Astrocyte of the spinal cord (primary cell): ENCODE measurements around the gene BTF3.

Experiments
- DNase-seq: peaks from one replicate; pipeline ENCODE4 v3.0.0; 2011; ENCODE audit warnings: low read depth, low spot score
- H3K4me3 ChIP-seq: 2 replicates; pipeline ENCODE4 v1.5.1; 2011; ENCODE audit warnings: low read depth, mild to moderate bottlenecking, low read length, moderate library complexity
- in situ Hi-C: cut with HindIII; loops from 2 replicates; pipeline ENCODE4 v1.10.0; 2017; ENCODE audit warnings: low sequenced_read_pairs
- TF ChIP-seq, protein P1 (sequence below): IDR thresholded peaks from 2 replicates; pipeline ENCODE4 v1.5.1; 2012; ENCODE audit warnings: low read depth, mild to moderate bottlenecking, low read length, inconsistent platforms

Gene BTF3

DNA sequence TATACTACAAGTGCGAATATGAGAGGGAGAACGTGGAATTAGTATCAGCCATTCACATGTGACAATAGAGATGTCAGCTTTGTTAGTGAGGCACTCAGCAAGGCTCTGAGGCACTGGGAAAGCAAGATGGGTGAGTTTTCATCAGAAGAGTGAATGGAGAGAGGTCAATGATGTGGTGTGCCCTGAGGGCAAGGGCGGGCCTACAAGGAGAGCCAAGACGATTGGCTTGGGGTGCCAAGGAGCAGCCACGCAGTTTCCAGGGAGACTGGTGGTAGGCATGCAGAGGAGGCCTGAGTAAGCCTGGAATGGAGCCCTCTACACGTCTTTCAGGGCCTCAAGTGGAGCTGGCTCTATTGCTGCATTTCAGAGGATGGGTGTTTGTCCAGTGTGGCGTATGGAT, 24.7 kb downstream of the BTF3 start:
- in situ Hi-C loops = no loop called here
- H3K4me3 ChIP-seq = no peak overlapping the region
- TF ChIP-seq, protein P1, sequence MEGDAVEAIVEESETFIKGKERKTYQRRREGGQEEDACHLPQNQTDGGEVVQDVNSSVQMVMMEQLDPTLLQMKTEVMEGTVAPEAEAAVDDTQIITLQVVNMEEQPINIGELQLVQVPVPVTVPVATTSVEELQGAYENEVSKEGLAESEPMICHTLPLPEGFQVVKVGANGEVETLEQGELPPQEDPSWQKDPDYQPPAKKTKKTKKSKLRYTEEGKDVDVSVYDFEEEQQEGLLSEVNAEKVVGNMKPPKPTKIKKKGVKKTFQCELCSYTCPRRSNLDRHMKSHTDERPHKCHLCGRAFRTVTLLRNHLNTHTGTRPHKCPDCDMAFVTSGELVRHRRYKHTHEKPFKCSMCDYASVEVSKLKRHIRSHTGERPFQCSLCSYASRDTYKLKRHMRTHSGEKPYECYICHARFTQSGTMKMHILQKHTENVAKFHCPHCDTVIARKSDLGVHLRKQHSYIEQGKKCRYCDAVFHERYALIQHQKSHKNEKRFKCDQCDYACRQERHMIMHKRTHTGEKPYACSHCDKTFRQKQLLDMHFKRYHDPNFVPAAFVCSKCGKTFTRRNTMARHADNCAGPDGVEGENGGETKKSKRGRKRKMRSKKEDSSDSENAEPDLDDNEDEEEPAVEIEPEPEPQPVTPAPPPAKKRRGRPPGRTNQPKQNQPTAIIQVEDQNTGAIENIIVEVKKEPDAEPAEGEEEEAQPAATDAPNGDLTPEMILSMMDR = no peak
- DNase-seq = no peak

DNA sequence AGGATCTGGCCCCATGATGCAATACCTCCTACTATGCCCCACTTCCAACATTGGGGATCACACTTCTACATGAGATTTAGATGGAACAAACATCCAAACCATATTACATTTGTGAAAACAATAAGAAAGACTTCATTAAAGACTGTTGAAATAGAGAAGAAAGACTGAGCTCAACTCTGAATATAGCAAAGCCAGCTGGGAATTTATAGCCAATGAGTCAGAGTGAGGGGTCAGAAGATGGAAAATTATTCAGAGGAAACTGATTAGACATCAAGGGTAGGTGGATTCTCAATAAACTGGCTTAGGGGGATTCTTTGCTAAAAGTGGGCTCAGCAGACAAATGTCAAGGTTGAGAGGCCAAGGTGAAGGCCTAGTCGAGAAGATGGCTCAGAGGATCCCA, 25.6 kb downstream of the BTF3 start:
- in situ Hi-C loops = no loop called here
- no peak for DNase-seq
- TF ChIP-seq, protein P1 = no peak
- no peak overlapping the region for H3K4me3 ChIP-seq

DNA sequence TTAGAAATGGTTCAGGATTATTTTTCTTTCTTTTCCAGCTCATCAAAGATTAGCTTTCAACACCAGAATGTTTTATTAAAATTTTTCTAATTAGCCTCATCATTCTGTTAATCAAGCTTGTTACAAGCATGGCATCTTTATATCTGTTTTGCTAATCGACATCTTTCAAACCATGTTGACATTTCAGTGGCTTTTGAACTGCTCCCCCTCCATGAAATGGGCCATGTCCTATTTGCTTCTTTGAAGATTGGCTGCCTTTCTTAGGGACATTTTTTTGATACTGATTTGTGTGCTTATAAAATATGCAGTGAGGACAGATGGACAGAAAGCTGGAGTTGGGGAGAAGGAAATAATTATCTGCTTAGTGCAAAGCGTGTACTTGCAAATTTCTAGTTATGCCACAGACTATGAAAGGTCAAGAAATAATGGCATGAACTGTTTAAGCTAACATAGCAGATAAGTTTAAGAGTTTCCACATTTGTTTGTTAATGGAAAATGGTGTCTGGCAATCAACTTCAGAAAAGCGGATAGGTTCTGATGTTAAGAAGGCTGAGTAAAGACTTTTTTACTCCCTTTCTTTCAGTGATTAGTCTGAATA, 27.5 kb downstream of the BTF3 start:
- no peak for DNase-seq
- TF ChIP-seq, protein P1 = no peak
- no peak overlapping the region for H3K4me3 ChIP-seq
- in situ Hi-C loops = no loop called here

DNA sequence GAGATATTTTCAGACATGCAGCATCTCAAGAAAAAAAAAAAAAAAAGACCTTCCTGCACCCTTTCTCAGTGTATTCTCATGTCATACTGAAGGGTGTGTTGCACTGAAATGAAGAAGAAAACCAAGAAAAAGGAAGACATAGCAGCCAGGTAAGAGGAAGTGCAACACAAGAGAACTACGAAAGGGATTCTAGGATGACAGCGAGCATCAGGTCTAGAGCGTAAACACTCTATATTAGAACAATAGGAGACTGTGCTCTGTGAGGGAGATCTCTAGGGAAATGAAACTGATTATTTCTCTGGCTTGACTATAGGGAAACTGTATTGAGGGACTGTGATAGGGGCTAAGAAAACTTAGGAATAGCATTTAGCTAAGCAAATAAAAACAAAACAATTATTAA, 30.0 kb downstream of the BTF3 start:
- in situ Hi-C loops = no loop called here
- H3K4me3 ChIP-seq = no peak overlapping the region
- TF ChIP-seq, protein P1 = no peak
- DNase-seq = no peak

DNA sequence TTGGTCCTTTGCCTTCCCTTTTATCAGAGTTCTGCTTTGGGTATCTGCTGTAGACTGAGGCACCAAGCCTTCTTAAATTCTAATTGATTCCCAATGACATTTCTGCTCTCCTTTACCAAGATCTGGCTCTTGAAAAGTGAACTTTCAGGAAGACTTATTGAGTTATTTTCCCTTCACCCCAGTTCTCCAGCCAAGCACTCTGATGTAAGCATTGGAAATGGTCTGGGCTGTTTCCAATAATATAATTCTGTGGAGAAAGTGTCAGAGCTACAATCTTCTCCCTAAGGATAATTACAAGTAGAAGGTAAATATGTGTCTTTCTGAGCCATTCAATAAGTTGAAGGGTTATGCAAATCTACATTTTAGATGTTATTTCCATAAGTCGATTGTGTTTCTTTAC, 30.8 kb downstream of the BTF3 start:
- no peak overlapping the region for H3K4me3 ChIP-seq
- in situ Hi-C loops = no loop called here
- DNase-seq = no peak
- TF ChIP-seq, protein P1 = no peak

DNA sequence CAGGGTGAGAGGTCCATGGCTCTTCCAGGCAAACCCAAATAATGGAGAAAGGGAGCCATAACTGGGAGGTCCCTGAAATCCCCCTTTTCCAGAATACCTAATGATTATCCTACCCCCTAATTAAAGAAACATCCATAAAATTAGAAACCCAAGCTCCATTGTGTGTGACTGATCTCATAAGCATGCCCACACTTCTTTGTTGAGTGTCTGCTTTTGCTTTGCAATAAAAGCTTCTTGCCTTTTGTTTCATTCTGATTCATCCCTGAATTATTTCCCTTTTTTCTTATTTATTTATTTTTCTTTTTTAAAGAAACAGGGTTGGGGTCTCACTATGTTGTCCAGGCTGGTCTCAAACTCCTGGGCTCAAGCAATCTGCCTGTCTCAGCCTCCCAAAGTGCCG, 33.1 kb downstream of the BTF3 start:
- in situ Hi-C loops = no loop called here
- TF ChIP-seq, protein P1 = no peak
- no peak for DNase-seq
- no peak overlapping the region for H3K4me3 ChIP-seq

DNA sequence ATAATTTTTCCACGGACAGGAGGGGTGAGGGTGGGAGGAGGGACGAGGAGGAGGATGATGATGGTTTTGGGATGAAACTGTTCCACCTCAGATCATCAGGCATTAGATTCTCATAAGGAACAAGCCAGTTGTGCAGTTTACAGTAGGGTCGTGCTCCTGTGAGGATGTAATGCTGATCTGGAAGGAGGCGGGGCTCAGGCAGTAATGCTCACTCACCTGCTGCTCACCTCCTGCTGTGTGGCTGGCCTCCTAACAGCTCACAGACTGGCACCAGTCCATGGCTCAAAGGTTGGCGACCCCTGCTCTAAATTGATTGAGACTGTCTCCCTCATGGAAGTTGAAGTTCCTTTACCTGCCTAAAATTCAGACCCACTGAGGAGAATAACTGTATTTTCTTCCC, 34.0 kb downstream of the BTF3 start:
- H3K4me3 ChIP-seq = no peak overlapping the region
- TF ChIP-seq, protein P1 = no peak
- no peak for DNase-seq
- in situ Hi-C loops = no loop called here
